BLaER1 (cell line): ENCODE results near the gene RFK.

Experiments used
- H3K27ac ChIP-seq: shearing (Covaris generic); formaldehyde crosslinking; 2 replicates; pipeline ENCODE4 v1.8.1; 2022
- H3K27me3 ChIP-seq: shearing (Covaris generic); formaldehyde crosslinking; 2 replicates; pipeline ENCODE4 v1.8.1; 2022
- H3K36me3 ChIP-seq: shearing (Covaris generic); formaldehyde crosslinking; 2 replicates; pipeline ENCODE4 v1.8.1; 2022
- H3K4me1 ChIP-seq: shearing (Covaris generic); formaldehyde crosslinking; 2 replicates; pipeline ENCODE4 v1.8.1; 2022
- H3K4me2 ChIP-seq: shearing (Covaris generic); formaldehyde crosslinking; 2 replicates; pipeline ENCODE4 v1.8.1; 2022
- H3K4me3 ChIP-seq: shearing (Covaris generic); formaldehyde crosslinking; 2 replicates; pipeline ENCODE4 v1.8.1; 2022
- H3K9ac ChIP-seq: shearing (Covaris generic); formaldehyde crosslinking; 2 replicates; pipeline ENCODE4 v1.8.1; 2022
- H3K9me3 ChIP-seq: shearing (Covaris generic); formaldehyde crosslinking; 2 replicates; pipeline ENCODE4 v1.8.1; 2022
- H4K20me1 ChIP-seq: shearing (Covaris generic); formaldehyde crosslinking; 2 replicates; pipeline ENCODE4 v1.8.1; 2022
- Cebpa-rat ChIP-seq: shearing (Covaris generic); IDR thresholded peaks from 2 replicates; pipeline ENCODE4 v1.8.1; 2022

Gene RFK

DNA sequence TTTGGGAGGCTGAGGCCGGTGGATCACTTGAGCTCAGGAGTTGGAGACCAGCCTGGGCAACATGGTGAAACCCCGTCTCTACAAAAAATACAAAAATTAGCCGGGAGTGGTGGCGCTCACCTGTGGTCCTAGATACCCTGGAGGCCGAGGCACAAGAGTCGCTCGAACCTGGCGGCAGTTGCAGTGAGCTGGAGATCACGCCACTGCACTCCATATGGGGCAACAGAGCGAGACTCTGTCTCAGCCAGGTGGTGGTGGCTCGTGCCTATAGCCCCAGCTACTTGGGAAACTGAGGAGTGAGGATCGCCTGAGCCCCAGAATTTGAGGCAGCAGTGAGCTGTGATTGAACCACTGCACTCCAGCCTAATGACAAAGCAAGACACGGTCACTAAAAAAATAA lies 2.4 kb upstream of the RFK start:
- Histone ChIP-seq H3K27ac (no peak overlapping the region), H3K4me3 (no peak overlapping the region), H3K9me3 (peaks cover 12% of the 10 kb centered on the region; the same call in 1 of the 2 replicates), H3K4me1 (peaks cover 19% of the 10 kb centered on the region), H3K4me2 (no peak overlapping the region), H4K20me1 (no peaks in the 10 kb centered on the region), H3K9ac (no peak overlapping the region), H3K36me3 (peaks cover 12% of the 10 kb centered on the region; the same call in 1 of the 2 replicates), H3K27me3 (no peaks in the 10 kb centered on the region)
- no peak for TF ChIP-seq Cebpa-rat

- Histone ChIP-seq H3K9ac (no peak overlapping the region), H3K36me3 (peaks cover 15% of the 10 kb centered on the region; the same call in 1 of the 2 replicates), H3K4me1 (peaks cover 19% of the 10 kb centered on the region), H3K27me3 (no peaks in the 10 kb centered on the region), H3K4me3 (no peak overlapping the region), H3K4me2 (no peak overlapping the region), H3K9me3 (peaks cover 12% of the 10 kb centered on the region; the same call in 1 of the 2 replicates), H4K20me1 (no peaks in the 10 kb centered on the region), H3K27ac (no peak overlapping the region)
- TF ChIP-seq Cebpa-rat: no peak
Measured at GRCh38 chr9:76396144-76396543, 1.9 kb upstream of the RFK start.

GRCh38 chr9:76395381-76395780 lies 1.2 kb upstream of the RFK start:
- Histone ChIP-seq H3K4me3 (peak overlapping the region; percentile 82), H3K9ac (peak overlapping the region; percentile 91), H3K27ac (peak overlapping the region; percentile 54; the same call in 1 of the 2 replicates), H3K27me3 (no peaks in the 10 kb centered on the region), H3K4me2 (peak overlapping the region; percentile 86), H3K9me3 (peaks cover 12% of the 10 kb centered on the region; the same call in 1 of the 2 replicates), H3K36me3 (peaks cover 23% of the 10 kb centered on the region; the same call in 1 of the 2 replicates), H4K20me1 (no peaks in the 10 kb centered on the region), H3K4me1 (peaks cover 19% of the 10 kb centered on the region)
- TF ChIP-seq Cebpa-rat: no peak

GRCh38 chr9:76394960-76395252 lies 680 bp upstream of the RFK start:
- Histone ChIP-seq H3K27me3 (no peaks in the 10 kb centered on the region), H3K4me3 (peak overlapping the region; percentile 82), H3K4me2 (peak overlapping the region; percentile 86), H3K27ac (peak overlapping the region; percentile 54), H3K9me3 (peaks cover 12% of the 10 kb centered on the region; the same call in 1 of the 2 replicates), H3K9ac (peak overlapping the region; percentile 91), H3K36me3 (peaks cover 25% of the 10 kb centered on the region; the same call in 1 of the 2 replicates), H3K4me1 (peaks cover 19% of the 10 kb centered on the region), H4K20me1 (no peaks in the 10 kb centered on the region)
- TF ChIP-seq Cebpa-rat: no peak

DNA sequence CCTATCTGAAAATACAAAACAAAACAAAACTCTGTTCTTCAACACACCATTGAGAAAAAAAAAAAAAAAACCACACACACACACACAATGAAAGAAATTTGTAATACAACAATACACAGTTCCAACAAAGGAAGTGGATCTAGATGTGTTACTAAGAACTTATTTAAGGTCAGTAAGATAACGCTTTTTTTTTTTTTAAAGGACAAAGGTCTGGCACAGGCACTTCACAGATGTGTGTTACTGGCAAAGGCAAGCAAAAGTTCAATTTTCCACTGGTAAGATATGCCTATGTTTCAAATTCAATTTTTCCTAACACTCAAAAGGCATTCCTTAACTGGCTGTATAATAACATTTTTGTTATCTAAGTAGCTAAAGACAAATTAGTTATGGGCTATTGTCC lies 3.6 kb downstream of the RFK start:
- H4K20me1 ChIP-seq: 0 out of 2 replicates have a peak, but pooled peaks cover 5% of the 10 kb centered on the region
- peaks cover 12% of the 10 kb centered on the region; the same call in 1 of the 2 replicates for H3K9me3 ChIP-seq
- H3K9ac ChIP-seq: no peak overlapping the region
- H3K4me3 ChIP-seq: no peak overlapping the region
- H3K4me1 ChIP-seq: peaks cover 16% of the 10 kb centered on the region
- TF ChIP-seq Cebpa-rat: no peak
- H3K36me3 ChIP-seq: peaks cover 59% of the 10 kb centered on the region
- no peak overlapping the region for H3K4me2 ChIP-seq
- no peak overlapping the region for H3K27ac ChIP-seq
- H3K27me3 ChIP-seq: no peaks in the 10 kb centered on the region

DNA sequence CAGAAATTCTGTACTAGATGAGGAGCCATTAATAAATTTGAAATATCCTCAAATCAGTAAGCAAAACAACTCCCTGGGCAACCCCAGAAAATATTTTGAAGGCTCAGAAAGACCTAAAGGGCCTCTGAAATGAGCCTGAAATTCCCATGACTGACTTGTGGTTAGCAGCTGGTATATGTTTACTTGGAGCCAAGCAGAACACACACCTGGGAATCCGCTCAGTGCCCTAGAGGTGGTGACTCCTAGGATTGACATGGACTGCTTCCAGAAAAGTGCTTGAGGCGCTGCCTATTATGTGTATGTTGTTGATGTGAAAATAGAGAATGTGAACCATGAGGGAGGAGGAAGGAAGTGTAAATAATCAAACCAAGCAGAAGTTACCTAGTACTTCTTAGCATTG lies 14.7 kb downstream of the RFK start:
- H3K9ac ChIP-seq: no peak overlapping the region
- TF ChIP-seq Cebpa-rat: no peak
- no peaks in the 10 kb centered on the region for H3K9me3 ChIP-seq
- no peak overlapping the region for H3K4me3 ChIP-seq
- H3K27me3 ChIP-seq: no peaks in the 10 kb centered on the region
- no peaks in the 10 kb centered on the region for H3K4me1 ChIP-seq
- H3K36me3 ChIP-seq: peaks cover 19% of the 10 kb centered on the region
- H3K4me2 ChIP-seq: no peak overlapping the region
- H4K20me1 ChIP-seq: no peaks in the 10 kb centered on the region
- no peak overlapping the region for H3K27ac ChIP-seq

GRCh38 chr9:76378367-76379073 lies 15.7 kb downstream of the RFK start:
- no peaks in the 10 kb centered on the region for H3K4me1 ChIP-seq
- H3K27me3 ChIP-seq: no peaks in the 10 kb centered on the region
- TF ChIP-seq Cebpa-rat: no peak
- H3K27ac ChIP-seq: no peak overlapping the region
- no peaks in the 10 kb centered on the region for H4K20me1 ChIP-seq
- H3K36me3 ChIP-seq: peaks cover 9% of the 10 kb centered on the region
- H3K4me2 ChIP-seq: no peak overlapping the region
- H3K9ac ChIP-seq: no peak overlapping the region
- H3K4me3 ChIP-seq: no peak overlapping the region
- H3K9me3 ChIP-seq: no peaks in the 10 kb centered on the region

- Histone ChIP-seq H3K27ac (no peak overlapping the region), H4K20me1 (no peaks in the 10 kb centered on the region)
- no peak for TF ChIP-seq Cebpa-rat
Measured at GRCh38 chr9:76377791-76378190, 16.4 kb downstream of the RFK start.

GRCh38 chr9:76374783-76375559 lies 19.3 kb downstream of the RFK start:
- no peaks in the 10 kb centered on the region; the same call in 1 of the 2 replicates for H3K36me3 ChIP-seq
- no peak overlapping the region for H3K4me3 ChIP-seq
- H3K4me1 ChIP-seq: peaks cover 10% of the 10 kb centered on the region
- no peaks in the 10 kb centered on the region for H4K20me1 ChIP-seq
- H3K27me3 ChIP-seq: no peaks in the 10 kb centered on the region
- H3K9ac ChIP-seq: no peak overlapping the region
- no peaks in the 10 kb centered on the region for H3K9me3 ChIP-seq
- no peak overlapping the region for H3K4me2 ChIP-seq
- H3K27ac ChIP-seq: no peak overlapping the region
- no peak for TF ChIP-seq Cebpa-rat

More at GRCh38 chr9:76377791-76378190, 16.4 kb downstream of the RFK start:
- Histone ChIP-seq H3K27me3 (no peaks in the 10 kb centered on the region), H3K4me1 (no peaks in the 10 kb centered on the region), H3K36me3 (peaks cover 2% of the 10 kb centered on the region), H3K4me3 (no peak overlapping the region), H3K4me2 (no peak overlapping the region), H3K9me3 (no peaks in the 10 kb centered on the region), H3K9ac (no peak overlapping the region)
